GM21526 (cell line): Measurements from ENCODE around the gene TCP10L.

Source experiments
- ATAC-seq: cut with Tn5 transposase; IDR thresholded peaks from one replicate; pipeline ENCODE4 v1.9.1; 2021; ENCODE audit warnings: moderate library complexity; ENCODE audit not compliant: unreplicated experiment, low FRiP score

Gene TCP10L

GRCh38 chr21:32525282-32525681 is 60.0 kb downstream of the TCP10L start:
- no peak for ATAC-seq

DNA sequence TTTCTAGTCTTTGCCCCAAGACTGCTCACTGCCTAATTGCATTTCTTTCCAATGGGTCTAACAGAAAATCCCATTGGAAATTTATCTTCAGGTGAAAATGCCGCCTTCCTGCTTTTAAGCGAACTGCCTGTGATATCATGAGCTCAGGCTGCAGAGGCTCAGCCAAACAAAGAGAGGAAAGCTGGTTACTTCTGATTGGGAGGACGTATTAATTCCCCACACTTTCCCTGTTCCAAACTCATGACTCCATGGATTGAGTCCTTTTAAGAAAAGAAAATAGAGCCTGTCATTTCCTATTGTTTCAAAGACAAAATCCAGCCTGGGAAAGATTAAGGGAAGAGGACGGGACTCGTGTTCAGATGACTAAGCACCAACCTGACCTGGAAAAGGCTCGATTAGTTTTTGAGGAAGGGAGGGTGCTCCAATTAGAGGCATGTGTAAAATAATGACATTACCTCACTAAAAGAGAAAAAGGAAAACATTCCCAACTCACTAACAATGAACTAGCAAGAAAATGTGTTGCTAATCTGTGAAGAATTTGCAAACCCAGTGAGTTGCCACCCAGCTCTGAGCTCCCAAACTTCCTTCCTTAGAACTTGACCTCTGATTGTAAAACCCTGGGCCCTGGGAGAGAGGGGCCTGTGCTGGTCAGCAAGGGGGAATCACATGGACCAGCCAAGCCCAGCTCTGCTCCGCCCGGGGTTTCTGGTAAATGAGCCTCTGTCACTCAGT is 61.2 kb downstream of the TCP10L start:
- no peak for ATAC-seq
